Stimulated activated CD4-positive, alpha-beta T cell treated with anti-CD3 and anti-CD28 coated beads, Interleukin-1b, Interleukin-23, amount 100 ng/mL, for 24 hours (primary cell): ENCODE data around the gene SNX20.

ENCODE experiments used
- DNase-seq, 4 experiments: peaks; one replicate each; pipeline ENCODE4 v3.0.0-alpha.2; 2020; ENCODE audit warnings: low read depth in 4 of 4, low spot score in 1 of 4

SNX20 gene

DNA sequence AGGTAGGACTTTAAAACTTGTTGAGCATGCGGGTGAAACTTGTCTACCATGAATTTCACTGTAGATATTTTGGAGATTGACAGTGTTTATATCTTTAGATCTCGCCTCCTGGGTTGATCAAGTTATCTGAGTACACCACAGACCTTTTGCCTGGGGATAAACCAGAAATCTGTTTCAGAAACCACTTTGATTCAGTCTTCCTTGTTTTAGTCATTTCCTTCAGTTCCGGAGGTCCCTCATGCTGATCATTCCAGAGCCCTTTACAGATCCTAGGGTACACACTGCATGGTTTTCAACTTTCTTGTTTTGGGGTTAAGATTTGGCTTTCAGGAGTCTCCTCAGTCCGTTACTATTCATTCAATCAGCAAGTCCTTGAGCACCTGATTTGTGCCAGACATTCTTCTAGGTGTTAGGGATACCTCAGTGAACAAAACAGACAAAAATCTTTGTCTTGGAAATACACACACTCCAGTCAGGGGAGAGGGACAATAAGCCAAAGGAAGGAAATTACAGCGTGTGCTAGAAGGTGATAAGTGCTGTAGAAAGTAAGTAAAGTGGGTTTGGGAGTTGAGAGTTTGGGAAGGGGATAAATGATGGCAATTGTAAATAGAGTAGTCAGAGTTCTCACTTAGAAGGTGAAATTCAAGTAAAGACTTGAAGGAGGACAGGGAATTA, 24.5 kb upstream of the SNX20 start:
- no peak for DNase-seq

DNA sequence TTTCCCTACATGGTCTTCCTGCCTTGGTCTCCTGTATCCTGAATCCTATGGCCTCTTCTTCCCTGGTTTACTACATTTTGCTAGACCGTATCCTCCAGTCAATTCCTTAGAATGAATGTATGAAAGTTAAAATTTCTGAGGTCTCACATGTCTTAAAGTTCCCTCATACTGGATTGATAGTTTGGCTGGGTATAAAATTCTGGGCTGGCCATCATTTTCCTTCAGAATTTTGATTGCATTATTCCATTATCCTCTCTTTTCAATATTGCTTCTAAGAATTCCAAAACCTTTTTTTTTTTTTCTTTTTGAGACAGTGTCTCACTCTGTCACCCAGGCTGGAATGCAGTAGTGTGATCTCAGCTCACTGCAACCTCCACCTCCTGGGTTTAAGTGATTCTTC, 23.1 kb upstream of the SNX20 start:
- no peak for DNase-seq

DNA sequence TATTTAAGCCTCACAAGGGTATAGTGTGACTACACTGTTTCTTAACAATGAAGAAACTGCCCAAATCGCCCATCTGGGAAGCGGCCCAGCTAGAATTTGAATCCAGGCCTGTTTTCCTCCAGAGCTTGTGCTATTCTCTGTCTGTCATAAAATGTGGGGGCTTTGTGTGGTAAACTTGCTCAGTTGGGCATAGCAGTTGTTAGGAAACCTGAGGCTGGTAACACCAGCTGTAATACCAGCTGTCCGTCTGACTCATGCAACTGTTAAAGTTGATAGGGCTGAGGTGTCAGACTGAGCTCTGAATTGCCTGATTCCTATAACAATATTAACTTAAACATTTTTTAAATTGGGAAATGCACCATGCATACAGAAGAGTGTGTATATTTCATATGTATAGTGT, 21.6 kb upstream of the SNX20 start:
- DNase-seq, result no peak

DNA sequence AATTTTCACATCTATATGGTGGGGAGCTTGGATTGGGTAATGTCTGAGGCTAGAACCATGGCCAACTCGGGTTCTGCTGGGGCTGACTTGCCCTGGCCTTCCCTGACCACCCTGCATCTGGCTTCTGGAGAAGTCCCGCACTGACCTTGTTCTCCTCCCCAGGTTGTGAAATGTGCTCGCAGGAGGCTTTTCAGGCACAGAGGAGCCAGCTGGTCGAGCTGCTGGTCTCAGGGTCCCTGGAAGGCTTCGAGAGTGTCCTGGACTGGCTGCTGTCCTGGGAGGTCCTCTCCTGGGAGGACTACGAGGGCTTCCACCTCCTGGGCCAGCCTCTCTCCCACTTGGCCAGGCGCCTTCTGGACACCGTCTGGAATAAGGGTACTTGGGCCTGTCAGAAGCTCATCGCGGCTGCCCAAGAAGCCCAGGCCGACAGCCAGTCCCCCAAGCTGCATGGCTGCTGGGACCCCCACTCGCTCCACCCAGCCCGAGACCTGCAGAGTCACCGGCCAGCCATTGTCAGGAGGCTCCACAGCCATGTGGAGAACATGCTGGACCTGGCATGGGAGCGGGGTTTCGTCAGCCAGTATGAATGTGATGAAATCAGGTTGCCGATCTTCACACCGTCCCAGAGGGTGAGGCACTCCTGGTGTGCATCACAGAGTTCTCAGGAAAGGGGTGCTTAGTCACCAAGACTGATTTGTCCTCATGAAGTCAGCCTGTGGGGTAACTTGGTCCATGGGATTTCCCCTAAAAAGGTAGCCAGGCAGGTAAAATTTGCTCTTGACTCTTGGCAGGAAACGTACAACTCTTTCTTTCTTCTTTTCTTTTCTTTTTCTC, 18.4 kb upstream of the SNX20 start:
- DNase-seq, result peak in 3 of 4 experiments; percentile 39 to 66 (median 60)

DNA sequence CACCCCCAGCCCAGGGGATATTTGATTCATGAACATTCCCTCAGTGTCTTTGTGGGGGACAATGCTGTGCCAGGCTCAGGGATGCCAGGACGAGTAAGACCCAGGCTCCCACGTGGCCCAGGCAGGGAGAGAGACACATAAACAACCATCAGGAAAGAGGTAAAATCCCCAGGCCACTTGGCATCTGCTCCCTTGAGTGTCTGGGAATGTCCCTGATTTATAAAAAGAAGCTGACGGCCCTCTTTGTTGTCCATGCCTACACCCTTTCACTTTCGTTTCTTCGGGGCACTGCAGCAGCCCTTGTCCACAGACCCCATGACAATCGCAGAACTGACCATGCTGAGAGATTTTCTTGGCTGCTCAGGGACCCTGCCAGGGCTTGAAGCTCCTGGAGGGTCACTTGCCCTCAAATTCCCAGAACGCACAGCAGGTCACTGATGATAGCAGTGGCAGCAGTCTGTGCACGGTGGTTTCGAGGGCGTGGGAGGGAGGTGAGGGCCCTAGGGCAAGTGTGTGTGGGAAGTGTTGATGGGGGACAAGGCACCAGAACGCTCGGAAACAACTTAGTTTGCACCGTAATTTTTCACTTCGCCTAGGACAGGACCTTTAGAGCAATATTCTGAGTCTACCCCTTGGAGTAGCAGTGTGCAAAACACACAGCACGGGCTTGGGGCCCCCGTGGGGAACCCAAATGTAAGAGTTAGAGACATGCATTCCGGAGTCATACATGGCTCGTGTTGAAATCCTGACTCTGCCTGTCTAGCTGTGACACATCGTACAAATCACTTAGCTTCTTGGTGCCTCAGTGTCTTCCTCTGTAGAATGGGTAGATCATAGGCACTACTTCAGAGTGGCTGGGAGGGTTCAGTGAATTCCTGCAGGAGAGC, 17.0 kb upstream of the SNX20 start:
- peak in 1 of 4 experiments; percentile 39 for DNase-seq

DNA sequence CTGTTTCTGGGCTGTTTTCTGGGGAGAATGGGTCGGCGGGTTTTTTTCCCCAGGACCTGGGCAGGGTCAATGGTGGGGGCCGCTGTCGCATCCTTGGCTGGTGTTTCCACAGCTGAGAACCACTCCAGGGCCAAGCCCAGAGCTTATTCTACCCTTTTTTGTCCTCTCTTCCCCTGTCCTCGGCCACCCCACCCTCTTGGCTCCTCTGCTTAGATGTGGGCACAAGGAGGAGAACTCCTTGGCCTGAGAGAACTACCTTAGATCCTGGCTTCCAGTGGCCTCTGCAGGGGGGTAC, 16.3 kb upstream of the SNX20 start:
- DNase-seq, result no peak

DNA sequence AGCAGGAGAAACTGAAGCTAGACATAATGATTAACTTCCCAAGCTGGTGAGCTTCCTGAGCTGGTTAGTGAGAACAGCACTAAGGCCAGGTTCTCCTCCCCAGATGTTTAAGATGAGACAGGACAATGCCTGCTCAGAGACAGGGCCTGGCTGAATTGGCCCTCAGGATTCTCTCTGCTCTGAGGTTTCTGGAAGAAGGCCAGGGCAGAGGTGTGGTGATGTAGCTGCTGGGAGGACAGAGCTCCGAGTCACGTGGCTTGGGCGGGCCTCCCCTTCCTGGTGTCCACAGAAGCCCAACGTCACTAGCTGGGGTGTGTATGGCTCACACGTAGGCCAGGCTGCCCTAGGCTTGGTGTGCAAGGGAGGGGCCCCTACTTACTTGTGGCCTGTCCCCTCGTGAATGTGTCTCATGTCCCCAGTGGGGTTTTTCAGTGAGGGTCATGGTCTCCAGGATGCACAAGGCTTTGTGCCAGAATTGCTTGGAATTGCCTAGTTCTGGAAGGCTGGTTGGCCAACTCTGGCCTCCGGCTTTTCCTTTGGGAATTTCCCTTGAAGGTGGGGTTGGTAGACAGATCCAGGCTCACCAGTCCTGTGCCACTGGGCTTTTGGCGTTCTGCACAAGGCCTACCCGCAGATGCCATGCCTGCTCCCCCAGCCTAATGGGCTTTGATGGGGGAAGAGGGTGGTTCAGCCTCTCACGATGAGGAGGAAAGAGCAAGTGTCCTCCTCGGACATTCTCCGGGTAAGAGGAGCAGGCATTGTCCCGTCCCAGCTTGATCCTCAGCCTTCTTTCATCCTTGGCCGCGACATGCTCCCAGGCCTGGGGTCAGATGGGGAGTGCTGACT, 15.7 kb upstream of the SNX20 start:
- peak in 1 of 4 experiments; percentile 49 for DNase-seq

DNA sequence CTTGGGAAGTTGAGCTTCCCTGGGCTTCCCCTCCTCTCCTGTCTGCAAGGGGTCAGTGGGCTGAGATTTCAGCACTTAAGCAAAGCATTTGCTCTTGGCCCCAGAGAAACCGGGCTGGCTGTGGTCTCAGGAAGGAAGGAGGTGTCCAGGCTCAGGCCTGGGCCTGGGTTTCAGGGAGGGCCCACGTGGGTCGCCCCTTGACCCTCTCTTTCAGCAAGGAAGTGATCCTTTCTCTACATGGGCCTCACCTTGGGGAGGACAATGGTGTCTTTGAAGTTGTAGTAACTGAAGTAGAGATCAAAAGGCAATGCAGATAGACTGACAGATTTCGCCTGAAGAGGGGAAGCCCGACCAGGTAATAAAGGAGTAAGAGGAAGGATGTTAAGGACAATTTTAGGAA, 15.0 kb upstream of the SNX20 start:
- no peak for DNase-seq

DNA sequence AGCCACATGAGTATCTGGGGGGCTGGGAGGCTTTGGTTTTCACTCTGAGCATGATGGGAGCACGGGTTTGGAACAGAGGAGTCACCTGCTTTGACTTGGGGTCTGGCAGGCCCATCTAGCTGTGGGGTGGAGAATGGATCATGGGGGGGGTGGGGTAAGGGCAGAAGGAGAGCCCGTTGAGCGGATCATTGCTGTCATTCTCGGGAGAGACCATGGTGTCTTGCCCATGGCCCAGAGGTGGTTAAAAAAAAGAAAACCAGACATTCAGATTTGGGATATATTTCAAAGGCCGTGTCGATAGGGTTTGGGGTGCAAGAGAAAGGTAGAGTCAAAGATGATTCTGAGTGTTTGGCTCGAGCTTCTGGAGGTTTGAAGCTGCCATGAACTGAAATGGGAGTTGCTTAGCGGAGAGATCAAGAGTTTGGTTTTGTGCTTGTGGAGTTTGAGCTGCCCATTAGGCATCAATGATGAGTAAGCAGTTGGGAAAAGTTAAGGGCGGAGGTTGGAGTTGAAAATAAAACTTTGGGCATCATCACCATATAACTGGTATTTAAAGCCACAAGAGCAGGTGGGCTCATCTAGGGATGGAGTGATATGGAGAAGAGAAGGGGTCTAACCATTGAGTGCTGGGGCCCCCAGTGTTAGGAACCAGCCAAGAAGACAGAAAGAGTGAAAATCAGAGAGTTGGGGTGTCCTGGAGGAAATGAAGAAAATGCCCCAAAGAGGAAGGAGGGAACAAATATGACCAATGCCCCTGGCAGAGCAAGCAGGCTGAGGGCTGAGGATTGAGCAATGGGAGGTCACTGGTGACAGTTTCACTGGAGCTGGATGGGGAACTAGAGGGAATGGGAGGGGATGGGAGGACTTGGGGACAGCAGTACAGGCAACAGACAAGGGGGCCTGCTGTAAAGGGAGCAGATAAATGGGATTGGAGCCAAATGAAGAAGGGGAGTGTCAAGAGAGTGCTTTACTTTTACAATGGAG, 14.2 kb upstream of the SNX20 start:
- no peak for DNase-seq

DNA sequence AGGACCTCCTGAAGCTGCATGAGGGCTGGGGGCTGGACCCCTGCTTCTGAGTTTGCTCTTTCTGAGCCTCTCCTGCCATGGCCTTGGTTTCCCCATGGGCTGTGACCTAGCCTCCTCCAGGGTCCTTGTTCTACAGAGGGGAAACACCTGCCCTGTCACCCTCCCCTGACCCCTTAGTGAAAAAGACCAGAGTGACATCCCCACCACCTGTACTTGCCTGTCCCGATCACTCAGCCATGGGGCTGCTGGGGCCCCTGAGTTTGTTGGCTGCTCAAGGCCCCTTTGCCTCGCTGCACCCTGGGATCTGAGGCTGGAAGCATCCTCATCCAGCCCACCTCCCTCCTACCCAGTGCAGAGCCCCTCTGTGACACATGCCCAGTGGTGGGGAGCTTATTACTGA, 13.1 kb upstream of the SNX20 start:
- no peak for DNase-seq

DNA sequence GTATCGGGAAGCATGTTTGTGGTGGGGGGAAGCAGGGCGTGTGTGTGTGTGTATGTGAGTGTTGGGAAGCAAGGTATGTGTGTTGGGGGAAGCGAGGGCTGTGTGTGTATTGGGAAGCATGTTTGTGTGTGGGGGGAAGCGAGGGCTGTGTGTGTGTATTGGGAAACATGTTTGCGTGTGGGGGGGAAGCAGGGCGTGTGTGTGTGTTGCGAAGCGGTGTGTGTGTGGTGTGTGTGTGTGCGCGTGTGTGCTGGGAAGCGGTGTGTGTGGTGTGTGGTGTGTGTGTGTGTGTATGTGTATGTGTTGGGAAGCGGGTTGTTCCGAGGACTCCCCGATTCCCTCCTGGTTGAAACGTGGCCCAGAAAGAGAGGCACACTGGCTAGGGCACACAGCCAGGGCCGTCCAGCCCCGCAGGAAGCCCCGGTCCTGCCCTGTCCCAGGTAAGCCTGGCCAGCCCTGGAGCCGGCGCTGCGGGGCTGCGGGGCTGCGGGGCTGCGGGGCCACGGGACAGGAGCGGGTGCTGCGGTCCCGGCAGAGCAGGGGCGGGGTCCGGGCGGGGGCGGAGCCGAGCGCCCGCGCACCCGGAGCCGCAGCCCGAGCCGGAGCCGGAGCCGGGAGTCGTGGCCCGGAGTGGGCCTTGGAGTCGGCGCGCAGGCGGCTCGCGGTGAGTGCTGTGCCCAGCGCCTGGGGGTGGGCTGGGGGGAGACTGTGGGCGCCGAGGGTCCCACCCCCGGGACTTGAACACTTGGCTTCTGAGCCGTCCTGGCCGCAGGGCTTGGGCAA, 12.1 kb upstream of the SNX20 start, which contains the start of gene NOD2:
Gene NOD2, plus strand, starts transcription at position 608 of the 783 bp plus-strand sequence. CDS start 5,890 bp downstream, outside the sequence.
- no peak for DNase-seq

DNA sequence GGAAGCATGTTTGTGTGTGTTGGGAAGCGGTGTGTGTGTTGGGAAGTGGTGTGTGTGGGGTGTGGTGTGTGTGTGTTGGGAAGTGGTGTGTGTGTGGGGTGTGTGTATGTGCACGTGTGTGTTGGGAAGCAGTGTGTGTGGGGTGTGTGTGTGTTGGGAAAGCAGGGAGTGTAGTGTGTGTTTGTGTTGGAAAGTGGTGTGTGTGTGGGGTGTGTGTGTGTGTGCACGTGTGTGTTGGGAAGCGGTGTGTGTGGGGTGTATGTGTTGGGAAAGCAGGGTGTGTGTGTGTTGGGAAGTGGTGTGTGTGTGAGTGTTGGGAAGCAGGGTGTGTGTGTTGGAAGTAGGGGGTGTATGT, 11.5 kb upstream of the SNX20 start:
- DNase-seq, result no peak

DNA sequence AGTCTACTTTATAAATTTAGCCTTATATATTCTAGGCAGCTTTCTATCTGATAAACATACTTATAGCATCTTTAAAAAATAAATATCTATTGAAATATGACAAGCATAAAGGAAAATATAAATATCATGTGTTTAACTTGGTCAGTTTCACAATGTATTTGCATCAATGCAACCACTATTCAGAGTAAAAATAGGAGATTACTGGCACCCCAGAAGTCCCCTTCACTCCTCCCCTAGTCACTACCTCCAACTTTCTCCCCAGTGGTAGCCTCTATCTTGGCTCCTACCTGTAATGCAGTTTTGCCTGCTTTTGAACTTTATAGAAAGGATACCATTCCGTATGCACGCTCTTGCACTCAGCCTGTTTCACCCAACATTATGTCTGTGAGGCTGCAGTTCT, 9.1 kb upstream of the SNX20 start:
- no peak for DNase-seq

DNA sequence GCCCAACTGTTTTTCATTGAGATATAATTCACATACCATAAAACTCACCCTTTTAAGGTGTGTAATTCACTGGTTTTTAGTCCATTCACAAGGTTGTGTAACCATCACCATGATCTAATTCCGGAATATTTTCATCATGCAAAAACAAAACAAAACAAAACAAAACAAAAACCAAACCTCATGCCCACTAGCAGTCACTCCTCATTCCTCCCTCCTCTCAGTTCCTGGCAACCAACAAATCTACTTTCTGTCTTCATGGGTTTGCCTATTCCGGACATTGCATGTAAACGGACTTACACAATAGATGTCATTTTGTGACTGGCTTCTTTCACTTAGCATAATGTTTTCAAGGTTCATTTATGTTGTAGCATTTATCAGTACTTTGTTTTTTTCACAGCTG, 7.8 kb upstream of the SNX20 start:
- DNase-seq, result no peak

DNA sequence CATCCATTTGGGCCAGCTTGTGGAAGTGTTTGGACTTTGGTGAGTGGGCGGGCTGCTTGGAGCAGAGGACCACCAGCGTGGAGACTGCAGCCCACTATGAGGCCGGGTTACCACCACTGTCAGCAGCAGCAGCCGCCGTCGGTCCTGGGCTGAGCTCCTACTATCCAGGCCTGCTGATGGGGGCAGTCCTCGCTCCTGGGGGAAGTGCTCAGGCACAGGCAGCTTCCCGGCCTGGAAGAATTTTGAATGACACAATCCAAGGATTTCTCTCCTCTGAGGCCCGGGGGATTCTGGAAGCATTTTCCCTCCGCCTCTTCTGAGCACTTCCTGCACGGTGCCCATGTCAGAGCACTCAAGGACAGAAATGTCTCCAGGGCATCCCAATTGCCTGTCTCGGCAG, 7.0 kb upstream of the SNX20 start:
- no peak for DNase-seq

DNA sequence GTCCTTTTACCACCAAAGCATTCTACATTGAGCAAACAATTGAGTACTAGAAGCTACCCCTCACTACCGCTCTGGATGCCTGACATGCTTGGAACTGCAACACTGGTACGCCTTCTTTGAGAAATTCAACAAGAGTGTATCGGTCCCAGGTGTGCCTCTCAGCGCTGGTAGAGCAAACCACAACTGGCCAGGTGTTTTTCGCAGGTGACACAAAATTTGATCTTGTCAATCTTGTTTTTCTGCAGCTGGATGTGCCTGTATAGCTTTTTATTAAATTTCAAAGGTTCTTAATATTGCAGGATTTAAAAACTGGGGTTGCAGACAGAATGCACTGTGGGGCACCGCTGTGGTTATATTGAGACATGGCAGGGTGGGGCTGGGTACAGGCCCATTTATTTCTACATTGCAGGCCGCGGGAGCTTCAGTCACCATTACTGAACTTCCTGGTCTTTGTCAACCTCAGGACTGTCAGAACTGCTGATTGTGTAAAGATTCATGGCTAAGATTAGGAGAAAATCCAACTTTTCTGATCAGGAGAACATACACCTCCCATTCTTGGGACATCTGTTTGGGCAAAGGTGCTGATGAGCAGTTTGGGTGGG, 4.5 kb upstream of the SNX20 start:
- no peak for DNase-seq

DNA sequence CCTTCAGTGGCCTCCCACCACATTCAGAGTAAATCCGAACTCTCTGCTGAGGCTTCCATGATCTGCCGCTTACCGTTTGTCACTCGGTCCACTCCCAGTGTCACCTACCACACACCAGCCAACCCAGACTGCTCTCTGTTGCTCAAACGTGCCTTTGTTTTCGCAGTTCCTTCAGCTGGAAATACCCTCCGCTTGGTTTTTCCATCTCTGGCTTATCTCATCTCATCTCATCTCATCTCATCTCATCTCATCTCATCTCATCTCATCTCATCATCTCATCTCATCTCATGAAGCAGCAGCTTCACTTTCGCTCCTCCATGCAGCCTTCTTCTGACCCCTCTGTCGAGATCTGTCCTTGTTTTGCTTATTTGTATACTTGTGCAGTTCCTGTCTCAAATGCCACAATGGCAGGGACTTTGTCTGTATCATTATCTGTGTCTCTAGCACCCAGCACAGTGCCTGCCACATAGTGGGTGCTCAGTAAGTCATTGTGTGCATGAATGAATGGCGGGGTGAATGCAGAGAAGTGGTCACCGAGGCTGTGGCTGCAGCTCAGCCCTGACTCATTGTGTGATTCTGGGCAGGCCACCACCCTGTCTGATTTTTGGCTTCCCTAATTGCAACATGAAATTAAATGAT, 3.8 kb upstream of the SNX20 start:
- no peak for DNase-seq
